Inferior parietal cortex (tissue), 1 donor: ENCODE measurements around the gene NUDT13.

Experiments used
- DNase-seq: peaks from one replicate; pipeline ENCODE4 v3.0.0-alpha.2; 2016; ENCODE audit errors: extremely low spot score

The NUDT13 gene

DNA sequence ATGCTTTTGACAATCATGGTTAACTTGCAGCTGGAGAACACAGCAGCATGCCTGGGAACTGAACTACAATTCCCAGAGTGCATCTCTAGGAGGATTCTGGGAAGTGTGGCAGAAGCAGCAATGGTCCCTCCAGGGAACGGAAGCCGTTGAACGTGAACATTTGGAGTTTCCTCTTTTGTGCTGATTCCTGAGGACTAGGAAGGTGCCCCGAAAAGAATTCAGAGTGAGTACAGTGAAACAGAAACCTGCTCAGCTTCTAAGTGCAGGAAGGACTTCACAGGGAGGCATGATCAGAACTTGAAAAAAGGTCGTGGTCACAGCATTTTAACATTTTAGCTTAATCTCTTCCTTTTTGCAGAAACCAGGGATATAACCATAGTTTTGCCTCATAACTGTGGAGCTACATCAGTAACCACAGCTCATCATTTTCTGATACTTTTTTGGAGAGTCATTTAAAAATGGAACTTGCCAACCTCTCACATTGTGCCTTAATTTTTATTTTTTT lies at the start of gene NUDT13:
Gene NUDT13, plus strand, starts transcription at position 111 of the 505 bp plus-strand sequence. CDS start 3,911 bp downstream, outside the sequence.
- peak; percentile 94 for DNase-seq

GRCh38 chr10:73060738-73061635 lies 49.3 kb upstream of the NUDT13 start:
- peak; percentile 44 for DNase-seq

- no peak for DNase-seq
Observed at GRCh38 chr10:73061743-73062142, 48.5 kb upstream of the NUDT13 start.

DNA sequence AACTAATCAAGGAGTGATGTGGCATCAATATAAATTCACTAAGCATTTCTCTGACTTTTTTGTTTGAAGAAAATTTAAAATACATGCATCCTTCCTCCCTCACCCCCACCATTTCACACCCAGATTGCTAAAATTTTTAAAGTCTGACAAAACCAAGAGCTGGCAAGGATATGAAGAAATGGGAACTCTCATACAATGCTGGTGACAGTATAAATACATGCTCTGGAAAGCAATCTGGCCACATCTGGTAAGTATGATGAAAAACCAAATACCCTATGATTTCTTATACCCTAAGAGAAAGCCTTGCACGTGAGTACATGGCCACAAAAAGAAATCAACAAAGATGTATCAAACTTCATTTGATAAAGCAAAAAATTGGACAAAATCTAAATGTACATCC lies 44.8 kb upstream of the NUDT13 start:
- no peak for DNase-seq

- no peak for DNase-seq
Observed at GRCh38 chr10:73073627-73074026, 36.6 kb upstream of the NUDT13 start.

- no peak for DNase-seq
Observed at GRCh38 chr10:73075829-73076228, 34.4 kb upstream of the NUDT13 start.

GRCh38 chr10:73076360-73077183 lies 33.7 kb upstream of the NUDT13 start:
- peak; percentile 74 for DNase-seq

DNA sequence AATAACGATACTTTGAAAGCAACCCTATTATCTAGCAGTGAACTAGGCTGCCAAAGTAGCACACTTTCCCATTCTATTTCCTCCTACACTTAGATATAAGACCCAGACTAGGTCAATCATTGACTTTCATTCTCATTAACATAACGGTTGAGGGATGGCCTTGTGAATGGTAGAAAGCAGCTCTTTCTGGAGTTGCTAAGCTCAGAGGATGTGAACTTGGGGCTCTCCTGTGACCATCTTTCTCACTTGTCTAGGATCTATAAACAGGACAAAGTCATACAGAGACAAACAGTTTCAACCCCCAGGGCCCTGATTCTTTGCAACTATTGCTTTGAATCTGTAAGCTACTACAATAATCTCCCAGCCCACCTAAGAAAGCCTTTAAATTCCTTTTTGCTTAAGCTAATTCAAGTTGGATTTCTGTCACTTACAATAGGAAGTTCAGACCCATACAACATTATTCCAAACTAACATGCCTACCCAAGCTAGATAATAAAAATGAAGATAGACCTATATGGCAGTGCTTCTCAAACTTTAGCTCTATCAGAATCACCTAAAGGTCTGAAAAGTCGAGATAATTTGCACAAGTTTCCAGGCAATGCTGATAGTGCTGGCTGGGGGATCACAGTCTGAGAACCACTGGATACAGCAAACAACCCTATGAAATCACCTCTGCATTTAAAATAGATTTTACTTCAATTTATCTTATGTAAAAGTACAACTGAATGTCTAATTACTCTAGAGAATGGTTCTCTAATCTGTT lies 30.3 kb upstream of the NUDT13 start:
- DNase-seq = no peak

DNA sequence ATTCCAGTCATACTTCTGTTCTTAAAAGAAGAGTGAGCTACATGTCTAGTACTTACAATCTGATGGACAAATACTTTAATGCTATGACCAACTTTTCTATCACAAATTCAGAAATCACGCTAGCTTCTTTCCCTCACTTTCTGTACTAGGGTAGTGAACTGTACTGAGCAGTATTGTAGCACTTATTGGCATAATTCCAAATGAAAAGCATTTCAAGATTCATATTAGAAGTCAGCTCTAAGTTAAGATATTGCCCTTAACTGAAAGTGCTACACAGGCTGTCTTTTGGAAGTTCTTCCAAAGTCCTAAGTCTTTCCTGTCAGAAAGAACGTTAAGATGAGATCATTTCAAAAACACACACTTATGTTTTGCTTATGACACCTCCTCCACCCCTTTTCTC lies 27.0 kb upstream of the NUDT13 start:
- no peak for DNase-seq

DNA sequence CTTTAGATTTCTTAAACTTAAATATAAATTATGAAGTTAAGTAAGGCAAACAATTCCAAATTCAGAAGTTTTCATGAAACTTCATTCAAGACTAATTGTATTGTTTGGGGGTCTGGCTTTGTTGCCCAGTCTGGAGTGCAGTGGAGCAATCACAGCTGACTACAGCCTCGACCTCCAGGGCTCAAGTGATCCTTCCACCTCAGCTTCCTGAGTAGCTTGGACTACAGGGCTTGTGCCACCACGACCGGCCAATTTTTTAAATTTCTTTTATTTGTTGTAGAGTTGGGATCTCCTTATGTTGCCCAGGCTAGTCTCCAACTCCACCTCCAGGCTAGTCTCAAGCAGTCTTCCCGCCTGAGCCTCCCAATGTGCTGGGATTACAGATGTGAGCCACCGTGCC lies 26.0 kb upstream of the NUDT13 start:
- no peak for DNase-seq

DNA sequence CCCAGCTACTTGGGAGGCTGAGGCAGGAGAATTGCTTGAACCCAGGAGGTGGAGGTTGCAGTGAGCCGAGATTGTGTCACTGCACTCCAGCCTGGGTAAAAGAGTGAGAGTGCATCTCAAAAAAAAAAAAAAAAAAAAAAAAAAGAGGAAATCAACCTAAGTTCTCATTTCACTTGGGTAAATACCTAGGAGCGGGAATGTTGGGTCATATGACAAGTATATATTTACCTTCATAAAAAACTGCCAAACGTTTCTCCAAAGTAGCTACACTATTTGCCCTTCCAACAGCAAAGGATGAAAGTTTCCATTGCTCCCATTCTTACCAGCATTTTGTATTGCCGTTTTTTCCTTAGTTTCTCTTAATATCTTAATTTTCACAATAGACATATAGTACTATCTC lies 23.4 kb upstream of the NUDT13 start:
- DNase-seq = no peak

DNA sequence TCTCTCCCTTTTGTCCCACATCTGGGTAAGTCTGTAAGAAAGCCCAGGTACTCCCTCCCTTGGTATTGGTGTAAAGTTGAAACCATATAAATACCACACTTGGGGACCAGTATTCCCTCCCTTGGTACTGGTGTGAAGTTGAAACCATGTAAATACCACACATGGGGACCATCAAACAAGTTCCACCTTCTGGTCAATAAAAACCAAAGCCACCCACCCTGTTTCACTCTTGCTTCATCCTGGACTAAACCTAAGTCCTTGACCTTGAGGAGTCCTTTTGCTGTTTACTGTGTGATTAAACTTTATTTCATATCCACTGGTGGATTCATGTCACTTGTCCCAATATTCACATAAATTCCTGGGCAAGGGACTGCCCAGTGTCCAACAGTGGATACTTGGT lies 22.0 kb upstream of the NUDT13 start:
- no peak for DNase-seq

- no peak for DNase-seq
Observed at GRCh38 chr10:73092830-73093229, 17.4 kb upstream of the NUDT13 start.

DNA sequence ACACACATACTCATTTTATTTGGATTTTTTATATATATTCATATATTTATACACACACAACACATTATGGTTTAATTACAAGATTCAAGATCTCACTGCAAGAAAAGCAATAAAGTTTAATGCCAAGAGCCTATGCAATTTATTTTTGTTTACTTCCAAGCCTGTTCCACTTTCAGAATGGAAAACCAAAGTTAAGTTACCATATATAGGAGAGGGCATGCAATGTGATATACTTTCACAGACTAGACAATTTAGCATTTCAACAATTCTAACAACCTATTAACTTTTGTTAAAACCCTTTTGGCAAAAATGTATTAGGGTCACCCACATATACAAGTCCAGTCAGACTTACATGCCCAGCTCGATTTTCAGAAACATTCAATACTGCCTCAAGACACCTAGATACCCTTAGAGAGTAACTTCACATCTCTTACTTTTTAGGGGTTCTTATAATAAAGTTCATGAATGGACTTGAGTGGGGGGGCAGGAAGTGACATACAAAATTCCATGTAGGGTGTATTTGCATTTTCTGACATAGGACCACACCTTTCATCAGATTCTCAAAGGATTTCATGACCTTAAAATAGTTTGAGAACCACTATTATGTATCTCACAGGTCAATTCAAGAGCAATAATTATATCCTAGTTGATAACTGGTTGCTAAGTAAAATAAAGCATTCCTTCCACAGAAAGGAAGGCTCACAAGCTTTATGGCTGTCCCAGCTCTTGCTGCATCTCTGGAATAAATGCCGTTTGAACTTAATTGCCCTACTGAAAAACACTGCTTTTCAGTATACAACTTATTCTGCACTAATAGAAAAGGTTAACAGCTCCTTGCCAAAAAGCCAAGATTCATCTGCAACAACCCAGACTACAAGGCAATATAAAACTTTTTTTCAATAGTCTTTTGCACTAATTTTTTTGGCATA lies 16.1 kb upstream of the NUDT13 start:
- no peak for DNase-seq

DNA sequence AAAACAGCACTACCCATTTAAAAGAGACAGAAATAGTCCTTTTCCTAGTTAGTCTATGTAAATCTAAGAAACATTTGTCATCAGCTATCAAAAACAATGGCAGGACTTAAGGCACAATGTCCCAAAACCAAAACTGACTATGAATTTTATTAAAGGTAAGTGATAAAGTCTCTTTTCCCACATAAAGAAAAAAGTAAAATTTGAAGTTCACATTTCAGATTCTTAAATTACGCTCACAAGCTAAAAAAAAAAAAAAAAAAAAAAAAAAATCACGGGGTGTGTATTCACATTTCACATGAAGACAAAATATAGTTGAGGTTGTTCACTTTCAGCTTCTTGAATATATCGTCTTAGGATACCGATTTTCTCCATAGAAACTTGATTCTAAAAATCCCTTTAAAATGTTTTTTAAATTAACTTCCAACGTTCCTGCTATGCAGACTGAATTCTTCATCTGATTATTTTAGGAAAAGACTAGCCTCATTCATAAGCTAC lies 15.2 kb upstream of the NUDT13 start:
- no peak for DNase-seq

DNA sequence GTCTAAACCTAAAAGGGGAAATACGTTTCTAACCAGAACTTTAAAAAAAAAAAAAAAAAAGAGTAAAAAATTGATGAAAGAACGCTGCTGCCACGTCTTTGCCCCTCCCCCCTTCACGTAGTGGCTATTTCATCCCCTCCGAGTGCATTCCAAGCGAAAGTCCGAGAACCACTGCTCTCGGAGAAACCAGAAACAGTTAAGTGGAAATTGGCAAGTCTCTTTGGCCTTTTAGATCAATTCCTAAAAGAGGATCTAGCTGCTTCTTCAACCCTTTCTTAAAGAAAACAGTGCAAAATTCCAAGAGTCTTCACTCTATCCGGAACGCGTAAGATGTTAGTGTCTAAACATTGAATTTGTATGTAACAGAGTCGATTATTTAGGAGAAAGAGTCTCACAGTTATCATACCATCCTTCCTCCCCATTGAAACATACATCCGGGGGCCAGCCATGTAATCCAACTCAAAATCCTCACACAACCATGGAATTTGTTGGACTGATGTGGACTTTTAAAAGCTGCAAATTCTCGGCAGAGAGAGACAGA lies 14.7 kb upstream of the NUDT13 start:
- DNase-seq = no peak

GRCh38 chr10:73096041-73096448 lies 14.2 kb upstream of the NUDT13 start:
- DNase-seq = peak; percentile 71

- peak; percentile 97 for DNase-seq
Observed at GRCh38 chr10:73096449-73097304, 13.6 kb upstream of the NUDT13 start, which contains the start of gene P4HA1. TSS of gene P4HA1 (minus strand) at chr10:73096866. CDS start at chr10:73074883, 21,983 bp downstream.

- no peak for DNase-seq
Observed at GRCh38 chr10:73097305-73097670, 13.0 kb upstream of the NUDT13 start.
